K562 (cell line): ENCODE results near the gene RHEBL1. TPM values are rescaled to one million over a fixed set of nuclear protein-coding genes. Genes with fewer than 3 reads are reported as not detected.

ENCODE experiments used
- ATAC-seq: fragments of 200-7000 bp; cut with Tn5 transposase; 3 replicates; pipeline ENCODE4 v1.9.1; 2020; ENCODE audit warnings: moderate library complexity
- BruUV-seq: library from RNA; stranded (reverse); fragments of 400-500 nt; replicated peaks from 2 replicates; lab custom pipeline; 2021; lab: Mats Ljungman, UMichigan
- CTCF ChIA-PET: fragments of 300-600 bp; formaldehyde crosslinking; extraction: SDS; loops from one replicate; lab custom pipeline; 2021; ENCODE audit warnings: low intra/inter-chr PET ratio; lab: Yijun Ruan, JAX
- POLR2A ChIA-PET: fragments of 300-600, 350-650 bp; sonication (Branson Sonifier 250); formaldehyde crosslinking; extraction: SDS; loops from one replicate; lab custom pipeline; 2021; ENCODE audit warnings: antibody characterized with exemption, inconsistent platforms; lab: Yijun Ruan, JAX
- DNase-seq, 4 experiments: peaks; one replicate each; pipeline versions ENCODE4 v3.0.0 to v3.0.0-alpha.2; 2011 to 2018; ENCODE audit warnings: low spot score in 3 of 4, mixed read lengths in 3 of 4; ENCODE audit errors: extremely low read depth in 1 of 4
- FAIRE-seq: peaks from 2 replicates; lab custom pipeline; 2011; peaks lifted over from hg19 to GRCh38; lab: Jason Lieb, UNC
- H2AFZ ChIP-seq: 2 replicates; pipeline ENCODE4 v1.6.0; 2011; ENCODE audit warnings: low read depth, low read length, control low read depth, inconsistent platforms
- H3K27ac ChIP-seq: fragments of 200-600 bp; 3 replicates; pipeline ENCODE4 v1.8.0; 2011; ENCODE audit warnings: low read depth, mild to moderate bottlenecking, control low read depth, inconsistent platforms, low read length, moderate library complexity, mixed read lengths; ENCODE audit errors: extremely low read depth
- H3K27me3 ChIP-seq, 2 experiments: fragments of 300-600 bp in 1 of 2; 2 replicates in 1 of 2; 3 replicates in 1 of 2; pipeline versions ENCODE4 v1.6.0 to v1.8.0; 2011; ENCODE audit warnings: inconsistent platforms in 2 of 2, low read length in 2 of 2, mild to moderate bottlenecking in 1 of 2, mixed read lengths in 1 of 2, moderate library complexity in 1 of 2; ENCODE audit not compliant: control insufficient read depth in 2 of 2, insufficient read depth in 2 of 2
- H3K36me3 ChIP-seq: fragments of 300-600 bp; 3 replicates; pipeline ENCODE4 v1.8.0; 2011; ENCODE audit warnings: mild to moderate bottlenecking, low read length, inconsistent platforms; ENCODE audit not compliant: control insufficient read depth, insufficient read depth
- H3K4me1 ChIP-seq, 2 experiments: fragments of 200-600 bp in 1 of 2; replicated peaks in 1 of 2; 2 replicates in 1 of 2; 3 replicates in 1 of 2; pipeline versions ENCODE4 v1.5.1 to v1.8.0; 2011; ENCODE audit warnings: inconsistent platforms in 2 of 2, low read length in 2 of 2, mild to moderate bottlenecking in 1 of 2, mixed read lengths in 1 of 2, moderate library complexity in 1 of 2; ENCODE audit not compliant: control insufficient read depth in 2 of 2, insufficient read depth in 2 of 2
- H3K4me2 ChIP-seq: 2 replicates; pipeline ENCODE4 v1.6.1; 2011; ENCODE audit warnings: low read length, control low read depth, inconsistent platforms, mixed read lengths; ENCODE audit not compliant: insufficient read depth
- H3K4me3 ChIP-seq: fragments of 200-600 bp; sonication (generic), shearing (Covaris generic); 2 replicates; pipeline ENCODE4 v1.5.1; 2016; ENCODE audit warnings: control low read depth, inconsistent platforms
- H3K79me2 ChIP-seq: fragments of 200-600 bp; 3 replicates; pipeline ENCODE4 v1.8.0; 2011; ENCODE audit warnings: low read length, inconsistent platforms; ENCODE audit not compliant: control insufficient read depth, insufficient read depth
- H3K9ac ChIP-seq, 2 experiments: 2 replicates each; pipeline versions ENCODE4 v1.6.0 to v1.6.1; 2011; ENCODE audit warnings: low read depth in 2 of 2, low read length in 2 of 2, control low read depth in 1 of 2, inconsistent platforms in 1 of 2, mild to moderate bottlenecking in 1 of 2, mixed read lengths in 1 of 2; ENCODE audit not compliant: insufficient read depth in 1 of 2
- H3K9me1 ChIP-seq: one replicate; pipeline ENCODE4 v1.6.0; 2011; ENCODE audit warnings: inconsistent platforms, mild to moderate bottlenecking, low read length, moderate library complexity; ENCODE audit not compliant: control insufficient read depth, insufficient read depth
- H3K9me3 ChIP-seq: replicated peaks from 2 replicates; pipeline ENCODE4 v1.5.1; 2011; ENCODE audit warnings: low read depth, low read length, inconsistent platforms; ENCODE audit not compliant: control insufficient read depth, insufficient read depth
- H4K20me1 ChIP-seq: replicated peaks from 2 replicates; pipeline ENCODE4 v1.6.1; 2011; ENCODE audit warnings: low read length, inconsistent platforms, mixed read lengths; ENCODE audit not compliant: control insufficient read depth, insufficient read depth
- CTBP1 ChIP-seq: fragments of 450-650 bp; IDR thresholded peaks from 2 replicates; pipeline ENCODE4 v1.6.1; 2016; ENCODE audit warnings: borderline replicate concordance
- KLF16 ChIP-seq: IDR thresholded peaks from 2 replicates; pipeline ENCODE4 v1.6.1; 2016; ENCODE audit warnings: antibody characterized with exemption
- NCOR1 ChIP-seq: fragments of 450-650 bp; IDR thresholded peaks from 2 replicates; pipeline ENCODE4 v1.6.1; 2016; ENCODE audit warnings: mild to moderate bottlenecking, moderate library complexity
- PRPF4 ChIP-seq: fragments of 200-400 bp; formaldehyde crosslinking; IDR thresholded peaks from one replicate; pipeline ENCODE4 v1.6.1; 2017; ENCODE audit warnings: low read length, low read depth, mild to moderate bottlenecking; ENCODE audit not compliant: insufficient read depth, poor library complexity, severe bottlenecking
- ZNF408 ChIP-seq: fragments of 250-450 bp; sonication (Bioruptor Pico); IDR thresholded peaks from 2 replicates; pipeline ENCODE4 v1.4.0; 2020; ENCODE audit warnings: low read depth, mild to moderate bottlenecking, moderate library complexity
- ZNF551 ChIP-seq: fragments of 250-450 bp; sonication (Bioruptor Pico); IDR thresholded peaks from 2 replicates; pipeline ENCODE4 v1.5.0; 2021; ENCODE audit warnings: mild to moderate bottlenecking, moderate library complexity
- WGBS: fragments of 100-300 bp; shearing (Covaris generic); methylation state at CpG from one replicate; pipeline ENCODE4 v1.1.6; 2016; ENCODE audit warnings: low coverage, mixed read lengths; ENCODE audit not compliant: insufficient coverage; ENCODE audit errors: missing lambda C conversion rate; 5-methylcytosine and 5-hydroxymethylcytosine counted together
- in situ Hi-C: fragments of 300-500 bp; cut with MboI; formaldehyde crosslinking; loops from 4 replicates; pipeline ENCODE4 v1.15.0; 2018; ENCODE audit warnings: inconsistent platforms, mixed read lengths
- intact Hi-C: fragments of 100-400 bp; cut with micrococcal nuclease; formaldehyde crosslinking; loops from 2 replicates; pipeline ENCODE4 v1.14.2; 2022
- polyA plus RNA-seq, 8 experiments: library from polyadenylated mRNA; depleted of rRNA in 4 of 8; stranded (reverse) in 5 of 8; unstranded in 3 of 8; fragments of >200 nt; fragmentation: Nextera tagmentation in 2 of 8; fragmentation: Illumina TruSeq in 1 of 8; extraction: Ambion mirVana in 2 of 8; extraction: Trizol in 1 of 8; gene quantifications; 2 replicates each; pipeline versions ENCODE4 v1.2.1 to v1.2.3, GENCODE V29; 2011 to 2014; ENCODE audit warnings: inconsistent platforms in 1 of 8, missing spikeins in 1 of 8
- total RNA-seq, 7 experiments: library from RNA; depleted of rRNA in 6 of 7; stranded (reverse); fragments of >200 nt in 6 of 7; fragmentation: Illumina TruSeq in 2 of 7; extraction: Trizol in 2 of 7; gene quantifications; 2 replicates each; pipeline versions ENCODE4 v1.2.1 to v1.2.3, GENCODE V29; 2011 to 2021; ENCODE audit warnings: low replicate concordance in 1 of 7
- TF ChIP-seq, protein P1 (sequence below): fragments of 450-650 bp; IDR thresholded peaks from 2 replicates; pipeline ENCODE4 v1.6.1; 2016; ENCODE audit warnings: missing biosample characterization, missing genetic modification characterization

Gene RHEBL1
- total and polyA plus RNA-seq, 9 of the 15 experiments (the other 6 are each of a cell fraction or from before 2014, with no cell fraction given), result 4.3 to 36.1 (median 8.2) TPM

DNA sequence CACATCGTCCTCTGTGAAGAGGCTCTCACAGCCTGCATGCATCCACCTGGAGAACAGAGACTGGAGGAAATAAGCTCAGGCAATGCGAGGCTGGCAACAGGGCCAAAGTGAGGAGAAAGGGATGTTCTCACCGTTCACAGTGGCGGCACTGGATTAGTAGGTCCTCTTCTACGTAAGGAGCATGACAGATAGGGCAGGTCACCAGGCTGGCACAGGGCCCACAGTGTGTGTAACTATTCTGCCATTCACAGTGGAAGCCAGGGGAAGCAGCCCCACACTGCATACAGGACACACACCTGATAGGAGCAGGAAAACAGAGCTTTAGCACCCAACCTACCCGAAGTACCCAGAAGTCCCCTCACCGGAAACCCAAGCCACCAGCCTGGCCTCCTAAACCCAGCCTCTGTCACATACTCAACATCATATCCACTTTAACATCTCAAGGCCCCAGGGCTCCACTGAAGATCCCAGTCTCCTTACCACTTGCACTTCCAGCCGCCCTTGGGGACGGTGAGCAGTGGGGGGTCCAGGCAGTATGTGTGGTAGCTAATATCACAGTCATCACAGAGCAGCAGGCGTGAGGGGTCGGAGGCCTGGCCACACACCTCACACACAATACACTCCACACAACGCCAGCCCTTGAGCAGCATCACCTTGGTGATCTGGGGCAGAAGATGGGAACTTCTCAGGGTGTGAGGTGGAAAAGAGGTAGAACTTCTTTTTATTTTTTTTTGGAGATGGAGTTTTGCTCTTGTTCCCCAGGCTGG is 23.5 kb downstream of the RHEBL1 start:
- Histone ChIP-seq H3K9me1 (no peaks in the 10 kb centered on the region), H3K79me2 (no peaks in the 10 kb centered on the region; the same call in 2 of the 3 replicates), H3K27me3 (no peaks in the 10 kb centered on the region), H3K4me3 (no peak overlapping the region), H2AFZ (no peak overlapping the region), H3K4me1 (no peaks in the 10 kb centered on the region), H4K20me1 (peaks cover 7% of the 10 kb centered on the region; the same call in 1 of the 2 replicates), H3K9ac (no peak overlapping the region), H3K9me3 (no peaks in the 10 kb centered on the region), H3K4me2 (no peak overlapping the region), H3K27ac (no peak overlapping the region), H3K36me3 (peaks cover 99% of the 10 kb centered on the region)
- ChIA-PET CTCF (no interaction called here), POLR2A (interaction anchor here (0.6 to 4.1 kb wide), 9 partner anchors 9 to 251 kb away, joined by 3 to 21 read pairs (median 4); partner anchors contain the start of genes RHEBL1 and TUBA1B)
- ATAC-seq (no peak), FAIRE-seq (no peak), DNase-seq (no peak)
- 91% methylated on average over 12 of the region's 12 CpGs for WGBS
- intact Hi-C loops (no loop called here), in situ Hi-C loops (no loop called here)
- no peak for TF ChIP-seq NCOR1
- no peak for TF ChIP-seq ZNF551 (CRISPR knock-in tag)
- no peak for TF ChIP-seq KLF16
- TF ChIP-seq ZNF408, result no peak
- TF ChIP-seq CTBP1, result no peak
- TF ChIP-seq, protein P1, sequence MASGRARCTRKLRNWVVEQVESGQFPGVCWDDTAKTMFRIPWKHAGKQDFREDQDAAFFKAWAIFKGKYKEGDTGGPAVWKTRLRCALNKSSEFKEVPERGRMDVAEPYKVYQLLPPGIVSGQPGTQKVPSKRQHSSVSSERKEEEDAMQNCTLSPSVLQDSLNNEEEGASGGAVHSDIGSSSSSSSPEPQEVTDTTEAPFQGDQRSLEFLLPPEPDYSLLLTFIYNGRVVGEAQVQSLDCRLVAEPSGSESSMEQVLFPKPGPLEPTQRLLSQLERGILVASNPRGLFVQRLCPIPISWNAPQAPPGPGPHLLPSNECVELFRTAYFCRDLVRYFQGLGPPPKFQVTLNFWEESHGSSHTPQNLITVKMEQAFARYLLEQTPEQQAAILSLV, result no peak
- TF ChIP-seq PRPF4, result no peak
- BruUV-seq, result no TSS peak
